ENCODE data around the gene CYP2A13.

DNA sequence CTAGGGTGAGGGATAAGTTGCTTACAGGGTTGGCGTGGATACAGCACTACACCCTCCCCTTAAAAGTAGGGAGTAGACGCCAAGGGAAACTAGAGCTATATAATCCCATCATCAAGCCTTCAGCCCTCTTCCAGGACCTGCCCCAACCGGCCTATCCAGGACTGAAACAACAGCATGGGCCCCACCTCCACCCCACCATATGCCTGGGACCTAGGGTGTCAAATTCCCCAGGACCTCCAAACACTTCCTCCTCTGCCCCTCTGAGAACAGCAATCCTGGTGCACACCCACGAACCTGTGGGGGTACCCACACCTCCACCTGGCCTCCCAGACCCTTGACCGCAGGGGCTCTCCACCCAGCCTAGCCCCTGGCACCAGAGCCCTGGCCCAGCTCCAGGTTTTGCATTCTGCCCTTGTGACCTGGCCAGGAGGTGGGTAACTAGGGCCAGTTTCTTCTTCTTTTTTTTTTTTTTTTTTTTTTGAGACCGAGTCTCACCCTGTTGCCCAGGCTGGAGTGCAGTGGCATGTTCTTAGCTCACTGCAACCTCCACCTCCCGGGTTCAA lies 24.6 kb downstream of the CYP2A13 start:
- TF ChIP-seq, protein P1, sequence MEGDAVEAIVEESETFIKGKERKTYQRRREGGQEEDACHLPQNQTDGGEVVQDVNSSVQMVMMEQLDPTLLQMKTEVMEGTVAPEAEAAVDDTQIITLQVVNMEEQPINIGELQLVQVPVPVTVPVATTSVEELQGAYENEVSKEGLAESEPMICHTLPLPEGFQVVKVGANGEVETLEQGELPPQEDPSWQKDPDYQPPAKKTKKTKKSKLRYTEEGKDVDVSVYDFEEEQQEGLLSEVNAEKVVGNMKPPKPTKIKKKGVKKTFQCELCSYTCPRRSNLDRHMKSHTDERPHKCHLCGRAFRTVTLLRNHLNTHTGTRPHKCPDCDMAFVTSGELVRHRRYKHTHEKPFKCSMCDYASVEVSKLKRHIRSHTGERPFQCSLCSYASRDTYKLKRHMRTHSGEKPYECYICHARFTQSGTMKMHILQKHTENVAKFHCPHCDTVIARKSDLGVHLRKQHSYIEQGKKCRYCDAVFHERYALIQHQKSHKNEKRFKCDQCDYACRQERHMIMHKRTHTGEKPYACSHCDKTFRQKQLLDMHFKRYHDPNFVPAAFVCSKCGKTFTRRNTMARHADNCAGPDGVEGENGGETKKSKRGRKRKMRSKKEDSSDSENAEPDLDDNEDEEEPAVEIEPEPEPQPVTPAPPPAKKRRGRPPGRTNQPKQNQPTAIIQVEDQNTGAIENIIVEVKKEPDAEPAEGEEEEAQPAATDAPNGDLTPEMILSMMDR (IDR thresholded peaks at IDR 0.05; ENCODE audit: poor library complexity, severe bottlenecking) = no peak
- TF ChIP-seq RAD21 (conservative IDR thresholded peaks at IDR 0.05) = no peak
- no peak for TF ChIP-seq EZH2 (IDR thresholded peaks at IDR 0.05; ENCODE audit: borderline replicate concordance, insufficient read depth, low read length, poor library complexity, severe bottlenecking)
- no peak for TF ChIP-seq POLR2AphosphoS5 (IDR thresholded peaks at IDR 0.05)
- no peak for TF ChIP-seq TAF1 (IDR thresholded peaks at IDR 0.05; ENCODE audit: low read depth)
- no peak for TF ChIP-seq EP300 (conservative IDR thresholded peaks at IDR 0.05; ENCODE audit: poor library complexity, severe bottlenecking)
- TF ChIP-seq, protein P2, sequence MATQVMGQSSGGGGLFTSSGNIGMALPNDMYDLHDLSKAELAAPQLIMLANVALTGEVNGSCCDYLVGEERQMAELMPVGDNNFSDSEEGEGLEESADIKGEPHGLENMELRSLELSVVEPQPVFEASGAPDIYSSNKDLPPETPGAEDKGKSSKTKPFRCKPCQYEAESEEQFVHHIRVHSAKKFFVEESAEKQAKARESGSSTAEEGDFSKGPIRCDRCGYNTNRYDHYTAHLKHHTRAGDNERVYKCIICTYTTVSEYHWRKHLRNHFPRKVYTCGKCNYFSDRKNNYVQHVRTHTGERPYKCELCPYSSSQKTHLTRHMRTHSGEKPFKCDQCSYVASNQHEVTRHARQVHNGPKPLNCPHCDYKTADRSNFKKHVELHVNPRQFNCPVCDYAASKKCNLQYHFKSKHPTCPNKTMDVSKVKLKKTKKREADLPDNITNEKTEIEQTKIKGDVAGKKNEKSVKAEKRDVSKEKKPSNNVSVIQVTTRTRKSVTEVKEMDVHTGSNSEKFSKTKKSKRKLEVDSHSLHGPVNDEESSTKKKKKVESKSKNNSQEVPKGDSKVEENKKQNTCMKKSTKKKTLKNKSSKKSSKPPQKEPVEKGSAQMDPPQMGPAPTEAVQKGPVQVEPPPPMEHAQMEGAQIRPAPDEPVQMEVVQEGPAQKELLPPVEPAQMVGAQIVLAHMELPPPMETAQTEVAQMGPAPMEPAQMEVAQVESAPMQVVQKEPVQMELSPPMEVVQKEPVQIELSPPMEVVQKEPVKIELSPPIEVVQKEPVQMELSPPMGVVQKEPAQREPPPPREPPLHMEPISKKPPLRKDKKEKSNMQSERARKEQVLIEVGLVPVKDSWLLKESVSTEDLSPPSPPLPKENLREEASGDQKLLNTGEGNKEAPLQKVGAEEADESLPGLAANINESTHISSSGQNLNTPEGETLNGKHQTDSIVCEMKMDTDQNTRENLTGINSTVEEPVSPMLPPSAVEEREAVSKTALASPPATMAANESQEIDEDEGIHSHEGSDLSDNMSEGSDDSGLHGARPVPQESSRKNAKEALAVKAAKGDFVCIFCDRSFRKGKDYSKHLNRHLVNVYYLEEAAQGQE (IDR thresholded peaks at IDR 0.05; ENCODE audit: borderline replicate concordance) = no peak
- TF ChIP-seq MXI1 (conservative IDR thresholded peaks at IDR 0.05; ENCODE audit: poor library complexity, severe bottlenecking) = no peak
- TF ChIP-seq SMC3 (conservative IDR thresholded peaks at IDR 0.05; ENCODE audit: poor library complexity) = no peak

All from neural cell (in vitro differentiated cells).